ENCODE results near the gene MED13L. TPM values are rescaled to one million over a fixed set of nuclear protein-coding genes. Genes with fewer than 3 reads are reported as not detected.
"Not testable (repeated sequence)": the region's sequence is repeated elsewhere in the genome, so short reads cannot be mapped to it uniquely, and the experiment has no call there.

The MED13L gene
- total and polyA plus RNA-seq, 2 of the 8 experiments (the other 6 are each of a cell fraction or from before 2014, with no cell fraction given) = 15.9 to 51.7 TPM

GRCh38 chr12:116283881-116284280 lies 6.4 kb upstream of the MED13L start:
- H3K23ac ChIP-seq (ENCODE audit: insufficient read length); H2BK5ac ChIP-seq (ENCODE audit: low read depth, low read length); H4K5ac ChIP-seq (ENCODE audit: insufficient read length, low read depth, low read length); H3K79me2 ChIP-seq (ENCODE audit: control insufficient read depth in 1 of 2, insufficient read depth in 2 of 2, low read length in 2 of 2); H3K9me3 ChIP-seq (ENCODE audit: insufficient read depth in 2 of 2, low read depth in 1 of 2, low read length in 1 of 2); H2BK15ac ChIP-seq (ENCODE audit: low read length); H2BK120ac ChIP-seq (replicated peaks; ENCODE audit: low read depth, low read length); H4K20me1 ChIP-seq (replicated peaks in 1 of 2; ENCODE audit: control insufficient read depth in 1 of 2, insufficient read depth in 2 of 2, low read length in 2 of 2); H3K36me3 ChIP-seq (ENCODE audit: control insufficient read depth in 2 of 4, insufficient read depth in 4 of 4, low read length in 3 of 4); H3K56ac ChIP-seq (replicated peaks; ENCODE audit: insufficient read length, low read depth, low read length); POLR2A ChIA-PET (ENCODE audit: partially characterized antibody); DNase-seq (ENCODE audit: low read depth in 1 of 2, low spot score in 2 of 2); H3K27me3 ChIP-seq (replicated peaks in 1 of 4; ENCODE audit: control insufficient read depth in 3 of 4, extremely low read depth in 1 of 4, insufficient read depth in 3 of 4, low read length in 3 of 4); H3K27ac ChIP-seq (ENCODE audit: low read depth, low read length); H3K4me3 ChIP-seq (ENCODE audit: extremely low read depth in 1 of 4, insufficient read depth in 2 of 4, low read depth in 3 of 4, low read length in 4 of 4); H3K4ac ChIP-seq (replicated peaks; ENCODE audit: insufficient read length, low read depth, low read length); H3K9ac ChIP-seq (replicated peaks in 1 of 4; ENCODE audit: extremely low read depth in 1 of 4, low read depth in 3 of 4, low read length in 3 of 4); H3K4me2 ChIP-seq (ENCODE audit: insufficient read depth in 1 of 2, low read depth in 2 of 2, low read length in 2 of 2); H4K8ac ChIP-seq (ENCODE audit: extremely low read depth, insufficient read depth, low read length); FAIRE-seq; H2AFZ ChIP-seq (ENCODE audit: low read length); H3K23me2 ChIP-seq (ENCODE audit: low read depth, low read length); H3K79me1 ChIP-seq (ENCODE audit: low read depth, low read length); H4K91ac ChIP-seq (replicated peaks; ENCODE audit: insufficient read length, low read length); H2AK5ac ChIP-seq (ENCODE audit: low read depth, low read length); H2BK12ac ChIP-seq (ENCODE audit: low read depth, low read length); H3K18ac ChIP-seq (ENCODE audit: extremely low read depth, low read length); H3K14ac ChIP-seq (ENCODE audit: insufficient read length); H2BK20ac ChIP-seq (ENCODE audit: low read length): not testable (repeated sequence)
- WGBS, 2 experiments (ENCODE audit: extremely low coverage in 1 of 2, insufficient coverage in 1 of 2, insufficient read length in 1 of 2, insufficient replicate concordance in 2 of 2, low coverage in 1 of 2, low lambda C conversion rate in 2 of 2, missing lambda C conversion rate in 1 of 2) = 91% methylated on average over 6 of the region's 8 CpGs; no CpG with 5 or more reads in 1 of the 2 experiments
- peak; percentile 34; the same call in 1 of the 2 replicates for TF ChIP-seq TBP (IDR thresholded peaks at IDR 0.05; ENCODE audit: low read depth, low read length)
- CTCF ChIA-PET (ENCODE audit: partially characterized antibody) = interaction anchor here (0.8 to 1.4 kb wide), 5 partner anchors 8 to 286 kb away, joined by 3 to 5 read pairs (median 3); no protein-coding TSS in a partner anchor
- H3K4me1 ChIP-seq (replicated peaks in 1 of 4; ENCODE audit: control insufficient read depth in 3 of 4, insufficient read depth in 4 of 4, low read length in 3 of 4) = peaks cover 0 to 13% (median 3%) of the 10 kb centered on the region in 4 experiments; a peak in 2 of 7 replicates
